GM18502 (cell line): Measurements from ENCODE around the gene BBS4.

ENCODE experiments used
- ATAC-seq: cut with Tn5 transposase; IDR thresholded peaks from one replicate; pipeline ENCODE4 v1.9.1; 2021; ENCODE audit warnings: mild to moderate bottlenecking; ENCODE audit not compliant: unreplicated experiment, poor library complexity

Gene BBS4

DNA sequence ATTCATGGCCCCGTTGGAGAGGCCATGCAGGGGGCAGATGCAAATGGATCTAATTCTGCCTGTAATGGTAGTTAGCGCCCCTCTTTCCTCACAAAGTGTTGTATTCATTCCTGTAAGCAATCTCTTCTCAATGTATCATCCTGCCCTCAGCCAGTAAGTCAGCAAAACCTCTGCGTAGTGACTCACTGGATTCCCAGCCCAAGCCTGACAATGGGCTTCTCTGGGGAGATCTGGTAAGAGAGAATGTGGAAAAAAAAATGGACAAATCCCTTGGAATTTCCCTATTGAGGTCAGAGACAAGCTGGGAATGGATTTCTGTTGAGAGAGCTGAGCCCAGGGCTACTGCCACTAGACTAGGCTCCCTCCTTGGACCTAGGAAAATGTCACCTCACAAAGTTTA is 72.2 kb downstream of the BBS4 start:
- no peak for ATAC-seq

DNA sequence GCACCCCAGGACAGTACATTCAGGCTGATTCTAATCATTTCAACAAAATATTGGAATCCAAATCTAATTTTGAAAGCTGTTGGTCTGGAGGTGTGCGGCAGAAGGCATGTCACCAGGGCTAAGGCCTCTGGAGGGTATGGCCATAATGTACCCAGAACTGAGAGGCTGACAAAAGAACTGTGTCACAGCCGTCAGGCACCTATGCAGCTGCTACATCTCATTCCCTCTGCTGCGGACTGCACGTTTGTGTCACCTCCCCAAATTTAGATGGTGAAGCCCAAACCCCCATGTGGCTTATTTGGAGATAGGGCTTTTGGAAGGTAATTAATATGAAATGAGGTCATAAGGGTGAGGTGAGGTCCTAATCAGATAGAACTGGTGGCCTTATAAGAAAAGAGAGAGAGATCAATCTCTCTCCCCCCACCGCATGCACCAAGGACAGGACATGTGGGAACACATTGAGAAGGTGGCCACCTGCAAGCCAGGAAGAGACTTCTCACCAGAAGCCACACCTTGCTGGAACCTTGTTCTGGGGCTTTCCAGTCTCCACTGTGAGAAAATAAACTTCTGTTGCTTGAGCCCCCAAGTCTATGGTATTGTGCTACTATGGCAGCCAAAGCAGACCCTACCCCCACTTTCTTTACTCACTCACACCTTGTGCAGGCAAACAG is 74.7 kb downstream of the BBS4 start:
- ATAC-seq = no peak

DNA sequence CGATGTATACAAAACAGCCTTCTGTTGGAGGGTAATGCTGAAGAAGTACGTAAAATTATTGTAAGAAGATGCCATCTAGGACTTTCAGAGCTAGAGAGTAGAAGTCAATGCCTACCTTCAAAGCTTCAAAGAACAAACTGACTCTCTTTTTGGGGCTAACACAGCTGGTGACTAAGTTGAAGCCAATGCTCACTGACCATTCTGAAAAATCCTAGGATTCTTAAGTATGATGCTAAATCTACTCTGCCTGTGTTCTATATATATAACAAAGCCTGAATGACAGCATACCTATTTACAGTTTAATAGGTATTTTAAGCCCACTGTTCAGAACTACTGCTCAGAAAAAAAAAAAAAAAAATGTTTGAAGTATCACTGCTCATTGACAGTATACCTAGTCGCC is 78.6 kb downstream of the BBS4 start:
- ATAC-seq = no peak

DNA sequence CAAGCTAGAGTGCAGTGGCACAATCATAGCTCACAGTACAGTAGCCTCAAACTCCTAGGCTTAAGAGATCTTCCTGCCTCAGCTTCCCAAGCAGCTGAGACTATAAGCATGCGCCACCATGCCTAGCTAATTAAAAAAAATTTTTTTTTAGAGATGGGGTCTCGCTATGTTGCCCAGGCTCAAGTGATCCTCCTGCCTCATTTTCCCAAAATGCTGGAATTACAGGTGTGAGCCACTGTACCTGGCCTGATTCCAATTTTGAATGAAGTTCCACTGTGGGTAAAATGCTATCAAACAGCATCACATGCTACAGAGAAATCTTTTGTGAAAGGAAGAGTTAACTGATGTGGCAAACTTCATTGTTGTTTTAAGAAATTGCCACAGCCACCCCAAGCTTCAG is 80.0 kb downstream of the BBS4 start:
- ATAC-seq = no peak

DNA sequence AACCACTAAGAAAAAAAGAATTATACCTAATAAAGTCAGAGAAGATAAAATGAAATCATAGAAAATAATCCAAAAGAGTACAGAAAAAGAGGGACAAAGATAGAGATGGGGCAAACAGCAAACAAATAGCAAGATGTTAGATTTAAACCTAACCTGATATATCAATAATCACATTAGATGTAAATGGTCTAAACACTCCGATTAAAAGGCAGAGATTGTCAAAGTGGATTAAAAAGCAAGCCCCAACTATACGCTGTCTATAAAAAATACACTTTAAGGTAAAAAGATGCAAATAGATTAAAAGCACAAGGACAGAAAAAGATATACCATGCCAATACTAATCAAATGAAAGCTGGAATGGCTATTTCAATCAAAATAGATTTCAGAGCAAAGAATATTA is 80.8 kb downstream of the BBS4 start:
- no peak for ATAC-seq

DNA sequence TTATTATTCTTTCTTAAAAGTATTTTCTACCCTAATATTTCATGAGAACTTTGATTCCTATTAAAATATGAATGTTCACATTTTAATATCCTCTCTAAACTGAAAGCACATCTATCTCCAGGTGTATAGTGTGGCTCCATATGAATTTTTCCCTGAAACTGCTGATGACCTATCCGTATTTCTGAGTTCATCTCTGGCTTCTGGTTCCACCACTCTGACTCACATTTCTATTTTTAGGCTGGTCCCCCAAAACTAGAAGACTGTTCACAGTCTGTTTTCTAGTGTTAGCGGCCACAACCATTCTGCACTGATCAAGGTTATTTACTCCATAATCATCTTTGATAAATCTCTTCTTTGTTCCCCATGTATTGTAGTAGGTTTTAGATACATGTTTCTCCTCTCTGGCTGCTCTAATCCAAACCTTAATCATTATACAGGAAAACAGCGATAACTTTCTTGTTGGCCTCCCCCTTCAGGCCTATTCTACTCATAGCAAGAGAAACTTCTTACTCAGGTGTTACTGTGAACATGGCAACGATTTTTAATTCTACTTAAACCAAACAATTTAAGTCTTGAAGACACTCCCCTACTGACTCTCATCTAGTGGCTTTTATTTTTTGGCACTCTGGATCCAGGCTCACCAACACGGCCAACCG is 84.8 kb downstream of the BBS4 start:
- no peak for ATAC-seq

DNA sequence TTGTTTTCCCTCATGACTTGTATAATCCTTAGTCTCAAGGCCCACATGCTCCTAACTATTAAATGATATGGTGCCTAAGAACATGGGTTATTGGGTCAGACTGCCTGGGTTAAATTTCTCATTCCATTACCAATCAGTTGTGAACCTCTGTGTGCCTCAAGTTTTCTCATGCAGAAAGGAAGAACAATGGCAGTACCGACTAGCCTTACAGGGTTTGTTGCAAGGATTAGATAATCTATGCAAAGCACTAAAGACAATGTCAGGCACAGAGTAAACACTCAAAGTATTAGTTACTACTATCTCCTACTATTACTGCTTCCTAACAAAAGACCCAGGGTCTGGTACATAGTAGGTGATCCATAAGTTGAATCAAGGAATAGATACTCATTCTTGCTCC is 85.3 kb downstream of the BBS4 start:
- no peak for ATAC-seq

DNA sequence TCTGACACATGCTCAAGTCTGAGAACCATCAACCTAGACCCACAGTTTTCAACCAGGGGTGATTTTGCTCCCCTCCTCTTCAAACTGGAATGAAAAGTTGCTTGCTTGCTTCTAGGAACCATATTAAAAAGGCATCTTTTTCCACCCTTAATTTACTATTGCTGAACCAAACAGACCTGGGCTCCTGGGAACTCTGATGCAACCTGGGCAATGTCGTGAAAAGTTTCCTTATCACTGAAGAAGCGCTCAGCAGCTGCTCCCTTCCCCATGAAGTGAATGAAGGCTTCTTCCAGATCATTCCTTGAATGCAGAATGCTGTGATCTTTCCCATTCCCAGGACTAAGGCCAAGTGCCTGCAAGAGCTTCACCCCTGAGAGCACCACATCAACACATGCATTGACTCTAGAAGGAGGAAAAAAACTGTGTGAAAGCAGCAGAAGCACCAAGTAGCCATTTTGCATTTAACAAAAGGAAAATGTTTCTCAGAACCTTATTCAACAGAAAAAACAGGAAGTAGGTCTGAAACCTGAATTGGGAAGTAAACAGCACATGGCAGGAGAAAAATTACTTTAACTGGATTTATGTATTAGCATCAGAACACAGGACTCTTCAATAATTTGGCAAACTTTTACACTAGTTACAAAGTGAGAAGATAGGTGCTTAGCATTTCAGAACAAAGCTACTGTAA is 88.8 kb downstream of the BBS4 start:
- ATAC-seq = no peak

DNA sequence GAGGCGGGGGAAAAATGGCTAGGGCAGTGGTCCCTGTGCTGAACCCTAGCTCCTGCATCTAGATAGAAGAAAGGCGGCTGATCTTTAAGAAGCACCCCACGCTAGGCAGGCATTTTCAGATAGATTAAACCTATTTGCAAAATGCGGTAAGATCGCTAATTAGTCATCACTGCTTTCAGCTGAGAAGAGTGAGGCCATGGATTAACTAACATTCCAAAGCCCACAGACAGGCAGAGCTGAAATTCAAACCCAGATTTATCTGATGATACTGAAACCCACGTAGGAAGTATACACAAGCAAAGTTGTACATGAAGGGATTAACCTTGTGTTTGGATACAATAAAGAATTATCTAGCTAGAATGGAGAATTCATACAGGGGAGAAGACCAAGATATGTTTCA is 92.8 kb downstream of the BBS4 start:
- ATAC-seq = no peak

DNA sequence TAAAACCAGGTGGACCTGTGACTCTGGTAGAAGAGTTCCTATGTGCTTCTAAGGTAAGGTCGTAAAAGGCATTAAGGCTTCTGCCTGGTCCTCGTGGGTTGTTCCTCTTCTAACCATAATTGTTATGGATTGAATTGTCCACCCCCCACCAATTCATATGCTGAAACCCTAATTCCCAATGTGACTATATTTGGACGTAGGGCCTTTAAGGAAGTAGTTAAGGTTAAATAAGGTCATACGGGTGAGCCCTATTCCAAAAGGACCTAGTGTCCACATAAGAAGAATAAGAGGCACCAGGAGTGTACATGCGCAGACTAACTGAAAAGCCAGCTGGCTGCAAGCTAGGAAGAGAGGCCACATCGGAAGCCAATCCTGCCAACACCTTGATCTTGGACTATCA is 95.6 kb downstream of the BBS4 start:
- ATAC-seq = no peak

DNA sequence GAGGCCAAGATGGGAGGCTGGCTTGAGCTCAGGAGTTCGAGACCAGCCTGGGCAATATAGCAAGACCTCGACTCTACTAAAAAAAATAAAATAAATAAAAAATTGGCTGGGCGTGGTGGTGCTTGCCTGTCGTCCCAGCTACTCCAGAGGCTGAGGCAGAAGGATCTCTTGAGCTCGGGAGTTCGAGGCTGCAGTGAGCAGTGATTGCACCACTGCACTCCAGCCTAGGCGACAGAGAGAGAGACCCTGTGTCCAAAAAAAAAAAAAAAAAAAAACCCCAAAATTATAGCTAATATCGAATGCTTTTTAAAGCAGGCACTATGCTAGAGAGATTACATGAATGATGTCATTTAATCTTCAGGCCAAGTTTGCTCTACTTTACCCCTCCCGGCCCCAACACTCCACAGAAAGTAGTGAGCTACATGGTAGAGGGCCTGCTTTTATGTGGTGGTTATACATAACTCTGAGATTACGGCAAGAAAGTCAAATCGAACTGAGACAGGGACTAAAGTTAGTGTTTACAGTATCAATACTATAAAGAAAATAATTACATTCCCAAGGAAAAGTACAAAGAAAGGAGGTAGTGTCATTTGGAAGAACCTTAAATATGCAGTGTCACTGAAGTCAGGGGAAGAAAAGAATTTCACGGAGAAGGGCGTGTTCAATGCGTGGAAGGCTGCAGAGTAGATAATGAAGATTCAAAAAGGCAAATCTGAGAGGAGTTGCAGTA is 96.4 kb downstream of the BBS4 start:
- ATAC-seq = no peak

DNA sequence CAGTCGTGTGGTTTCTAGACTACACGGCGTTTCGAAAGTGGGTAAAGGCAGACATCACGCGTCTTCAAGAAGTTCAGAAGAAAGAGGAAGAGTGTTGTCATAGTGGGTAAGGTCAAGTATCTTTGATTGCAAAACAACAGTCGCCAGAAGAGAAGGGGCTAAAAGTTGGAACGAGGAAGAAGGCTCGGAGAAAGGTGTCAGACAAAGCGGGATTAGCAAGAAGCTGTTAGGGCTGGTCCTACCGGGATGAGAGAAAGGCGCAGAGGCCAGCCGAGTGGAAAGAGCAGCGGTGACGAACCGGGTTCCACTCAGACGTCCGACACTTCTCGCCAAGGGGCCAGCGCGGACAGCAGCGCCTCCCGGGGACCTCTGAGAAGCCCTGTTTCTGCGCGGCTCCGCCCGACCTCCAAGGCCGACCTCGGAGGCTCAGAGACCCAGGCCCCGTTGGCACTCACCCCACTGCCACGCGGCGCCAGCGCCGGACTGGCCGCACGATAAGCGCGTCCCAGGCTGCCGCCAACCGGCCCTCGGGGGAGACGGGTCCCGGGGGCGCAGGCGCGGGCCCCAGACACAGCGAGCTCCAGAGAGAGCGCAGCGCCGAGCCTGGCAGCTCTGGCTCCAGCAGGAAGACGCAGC is 97.1 kb downstream of the BBS4 start:
- peak; percentile 39 for ATAC-seq

DNA sequence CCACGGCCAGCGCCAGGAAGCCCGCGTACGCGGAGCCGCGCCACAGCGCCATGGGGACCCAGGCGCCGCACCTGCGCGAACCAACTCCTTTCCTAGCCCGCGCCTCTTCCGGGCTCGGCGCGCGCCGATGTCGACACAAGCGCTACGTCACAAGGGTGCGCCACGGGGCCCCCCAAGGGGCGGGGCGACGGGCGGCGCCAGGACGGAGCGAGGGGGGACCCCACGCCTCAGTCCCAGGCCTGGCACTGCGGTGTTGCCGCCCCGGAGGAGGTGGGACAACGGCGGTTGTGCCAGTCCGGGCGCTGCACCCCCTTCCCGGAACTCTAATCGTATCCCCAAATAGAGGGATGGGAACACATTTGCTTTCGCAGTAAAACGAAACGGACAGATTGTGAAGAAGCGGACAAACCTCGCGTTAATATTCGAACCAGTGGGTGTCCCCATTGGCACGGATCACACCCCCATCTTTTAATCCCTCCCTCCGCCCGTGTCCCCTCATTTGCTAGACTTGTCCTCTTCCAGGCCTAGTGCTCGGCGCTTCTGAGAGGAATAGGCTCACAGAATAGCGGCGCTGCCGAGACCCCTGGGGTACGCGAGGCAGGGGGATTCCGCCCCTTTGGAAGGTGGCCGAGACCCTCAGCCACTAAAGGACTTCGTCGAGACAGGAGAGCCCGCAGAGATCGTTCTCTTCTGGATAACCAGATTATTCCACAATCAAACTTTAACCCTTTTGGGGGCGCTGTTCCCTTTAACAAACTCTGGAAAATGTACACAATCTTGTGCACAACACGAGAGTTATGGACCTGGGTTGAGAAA is 97.8 kb downstream of the BBS4 start, which contains the start of gene ADPGK:
ADPGK (minus strand) TSS at position 119 of the 816 bp plus-strand sequence; CDS start at position 52, 67 bp downstream.
- peak; percentile 79 for ATAC-seq

DNA sequence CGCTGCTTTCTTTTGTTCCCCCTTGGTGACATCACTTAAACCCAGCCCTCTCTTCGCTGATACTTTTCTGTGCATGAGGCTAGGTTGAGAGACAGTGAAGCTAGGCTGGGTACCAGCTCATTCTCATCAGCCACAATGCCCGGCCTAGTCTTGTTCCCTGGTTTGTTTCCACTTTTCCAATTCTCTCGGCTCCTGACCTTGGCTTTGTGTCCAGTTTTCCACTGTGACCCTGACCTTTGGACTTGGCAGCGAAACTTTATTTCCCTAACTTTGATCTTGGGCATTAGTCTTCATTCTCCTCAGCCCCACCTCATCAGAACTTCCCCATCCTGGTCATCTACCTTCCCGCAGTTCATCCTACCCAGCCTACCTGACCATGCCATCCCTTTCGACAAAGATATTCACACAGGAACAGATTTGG is 98.5 kb downstream of the BBS4 start:
- ATAC-seq = no peak

DNA sequence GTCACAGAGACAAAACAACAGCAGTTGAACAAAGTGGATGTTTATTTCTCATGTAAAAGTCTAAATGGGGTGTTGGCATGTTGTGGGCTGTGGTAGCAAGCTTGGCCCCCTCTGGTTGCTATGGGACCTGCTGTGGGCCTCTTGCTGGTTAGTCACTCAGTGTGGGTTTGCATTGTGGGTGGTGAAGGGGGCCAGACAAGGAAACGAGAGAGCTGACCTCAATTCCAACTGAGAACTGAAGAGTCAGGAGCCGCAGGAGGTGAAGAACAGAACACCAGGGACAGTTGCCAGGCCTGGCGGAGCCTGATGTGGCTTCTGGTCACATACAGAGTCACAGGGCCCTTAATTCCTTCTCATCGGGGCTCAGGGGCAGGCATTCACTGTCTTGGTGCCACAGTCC is 99.4 kb downstream of the BBS4 start:
- ATAC-seq = no peak

DNA sequence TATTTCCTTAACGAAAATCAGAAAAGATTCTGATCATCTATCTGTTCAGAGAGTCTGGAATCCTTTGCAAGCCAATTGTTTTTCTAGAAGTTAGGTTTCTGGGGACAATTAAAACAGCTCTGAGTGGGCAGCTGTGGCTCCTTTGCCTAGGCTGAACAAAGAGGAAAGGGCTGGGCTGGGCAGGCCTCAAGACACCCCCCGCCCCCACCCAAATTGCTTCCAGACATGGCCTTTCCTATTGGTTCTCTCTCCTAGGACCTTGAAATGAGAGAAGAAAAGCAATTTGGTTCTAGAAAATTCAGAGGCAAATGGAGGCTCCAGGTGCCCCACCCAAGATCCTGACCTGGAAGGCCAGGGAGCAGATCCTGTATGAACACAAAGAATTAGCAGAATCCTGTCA is 99.8 kb downstream of the BBS4 start:
- ATAC-seq = no peak

DNA sequence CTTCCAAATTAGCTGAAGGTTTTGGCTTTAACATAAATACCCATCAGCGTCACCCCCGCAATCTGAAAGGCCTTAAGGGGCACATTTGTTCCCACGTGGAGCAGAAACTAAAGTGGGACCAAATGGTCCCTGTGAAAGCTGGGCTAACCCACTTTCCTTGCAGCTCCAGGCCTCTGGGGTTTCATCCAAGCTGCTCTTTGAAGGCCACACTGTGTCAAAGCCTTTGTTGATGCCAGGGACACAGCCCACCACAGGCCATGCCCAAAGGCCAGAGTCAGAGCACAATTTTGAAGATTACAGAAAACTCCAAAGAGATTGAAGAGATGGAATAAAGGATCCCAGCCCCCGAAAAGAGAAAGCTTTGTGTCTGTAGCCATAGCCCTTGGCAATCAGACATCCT is 100.2 kb downstream of the BBS4 start:
- ATAC-seq = no peak

DNA sequence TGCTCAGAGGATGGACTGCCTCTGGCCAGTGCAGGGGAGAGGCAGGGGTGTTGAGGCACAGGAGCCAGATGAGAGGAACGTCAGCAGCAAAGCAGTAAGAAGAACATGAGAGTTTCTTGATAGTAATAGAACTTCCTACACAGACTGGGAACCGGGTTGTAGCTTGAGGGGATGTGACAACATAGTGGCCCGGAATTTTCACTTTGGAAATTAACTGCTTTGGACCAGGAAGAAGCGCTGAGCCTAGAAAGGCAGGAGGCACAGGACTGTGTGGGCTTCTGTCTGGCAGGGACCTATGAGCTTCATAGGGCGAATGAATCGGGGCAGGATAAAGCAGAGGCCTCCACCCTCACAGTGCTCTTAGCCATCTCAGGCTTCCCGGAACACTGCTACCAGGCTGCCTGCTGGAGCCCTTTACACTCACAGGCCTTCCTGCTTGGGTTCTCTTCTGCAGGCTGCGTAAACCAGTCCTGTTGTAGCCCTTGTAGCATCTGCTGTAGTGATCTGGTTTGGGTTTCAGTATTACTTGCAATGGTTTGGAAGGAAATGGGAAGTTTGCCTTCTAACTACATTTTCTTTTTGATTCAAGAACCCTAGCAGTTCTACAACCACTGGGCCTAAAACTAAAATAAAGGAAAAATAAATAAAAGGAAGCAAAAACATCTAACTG is 100.8 kb downstream of the BBS4 start:
- ATAC-seq = no peak

DNA sequence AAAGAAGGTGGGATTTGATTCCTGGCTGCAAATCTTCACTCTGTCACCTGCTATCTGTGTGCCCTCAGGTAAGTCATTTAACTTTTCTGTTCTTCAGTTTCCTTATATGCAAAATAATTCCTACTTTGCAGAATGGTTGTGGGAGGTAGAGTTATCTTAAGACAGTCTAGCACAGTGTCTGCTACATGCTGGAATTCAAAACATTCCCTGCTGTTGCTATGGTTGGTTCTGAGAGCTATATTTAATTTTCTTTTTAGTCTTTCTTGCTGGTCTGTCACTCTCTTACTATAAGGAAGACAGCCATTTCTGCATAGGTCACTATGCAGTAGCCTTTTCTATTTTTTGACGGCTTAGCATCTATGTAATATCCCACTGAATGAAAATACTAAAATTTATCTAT is 101.5 kb downstream of the BBS4 start:
- no peak for ATAC-seq
